Stimulated activated naive B cell treated with anti-CD40 and anti-IgM and Interleukin-4, amounts not matched to agents 10 μg/mL and 1 μg/mL and 100 μg/mL, for 72 hours (primary cell): Measurements from ENCODE around the gene XG.
"Not testable (repeated sequence)": the region's sequence is repeated elsewhere in the genome, so short reads cannot be mapped to it uniquely, and the experiment has no call there.

Experiments
- ATAC-seq, 2 donors: fragments of 150-1000 bp; cut with Tn5 transposase; replicated peaks; 2 replicates each; pipeline ENCODE4 v1.10.0; 2021; ENCODE audit warnings: moderate library complexity in 1 of 2
- DNase-seq: peaks from one replicate; pipeline ENCODE4 v3.0.0; 2021
- H3K27ac Mint-ChIP-seq: one replicate; pipeline ENCODE4 v1.8.0; 2022; ENCODE audit warnings: mild to moderate bottlenecking, mixed read lengths
- H3K27me3 Mint-ChIP-seq, 2 donors: one replicate each; pipeline ENCODE4 v1.8.0; 2022; ENCODE audit warnings: mixed read lengths in 2 of 2
- H3K36me3 Mint-ChIP-seq, 2 donors: one replicate each; pipeline ENCODE4 v1.8.0; 2022; ENCODE audit warnings: mixed read lengths in 2 of 2, mild to moderate bottlenecking in 1 of 2
- H3K4me1 Mint-ChIP-seq, 2 donors: one replicate each; pipeline ENCODE4 v1.8.0; 2022; ENCODE audit warnings: mixed read lengths in 2 of 2, mild to moderate bottlenecking in 1 of 2
- H3K4me3 Mint-ChIP-seq, 2 donors: one replicate each; pipeline ENCODE4 v1.8.0; 2022; ENCODE audit warnings: mild to moderate bottlenecking in 2 of 2, mixed read lengths in 2 of 2, moderate library complexity in 1 of 2
- H3K9me3 Mint-ChIP-seq, 2 donors: one replicate each; pipeline ENCODE4 v1.8.0; 2022; ENCODE audit warnings: mixed read lengths in 2 of 2, mild to moderate bottlenecking in 1 of 2

The XG gene

GRCh38 chrX:2752441-2752840 is 601 bp downstream of the XG start:
- not testable (repeated sequence) for H3K27me3 Mint-ChIP-seq, H3K36me3 Mint-ChIP-seq, ATAC-seq, H3K4me1 Mint-ChIP-seq, H3K27ac Mint-ChIP-seq, DNase-seq, H3K4me3 Mint-ChIP-seq, H3K9me3 Mint-ChIP-seq

DNA sequence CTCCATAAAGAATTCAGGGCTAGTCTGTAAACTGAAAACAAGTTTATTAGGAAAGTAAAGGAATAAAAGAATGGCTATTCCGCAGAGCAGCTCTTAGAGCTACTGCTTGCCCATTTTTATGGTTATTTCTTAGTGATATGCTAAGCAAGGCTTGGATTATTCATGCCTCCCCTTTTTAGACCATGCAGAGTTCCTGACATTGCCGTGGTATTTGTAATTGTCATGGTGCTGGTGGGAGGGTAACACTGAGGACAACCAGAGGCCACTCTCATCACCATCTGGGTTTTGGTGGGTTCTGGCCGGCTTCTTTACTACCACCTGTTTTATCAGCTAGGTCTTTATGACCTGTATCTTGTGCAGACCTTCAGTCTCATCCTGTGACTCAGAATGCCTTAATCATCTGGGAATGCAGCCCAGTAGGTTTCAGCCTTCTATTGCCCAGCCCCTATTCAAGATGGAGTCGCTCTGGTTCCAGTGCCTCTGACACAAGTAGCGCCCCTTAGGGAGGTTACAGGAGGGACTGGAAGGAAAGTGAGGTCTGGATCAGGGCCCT is 3.4 kb downstream of the XG start:
- H3K36me3 Mint-ChIP-seq, H3K4me1 Mint-ChIP-seq, H3K9me3 Mint-ChIP-seq, H3K27me3 Mint-ChIP-seq, H3K4me3 Mint-ChIP-seq, DNase-seq, ATAC-seq, H3K27ac Mint-ChIP-seq: not testable (repeated sequence)

GRCh38 chrX:2756548-2756947 is 4.7 kb downstream of the XG start:
- no peak for ATAC-seq
- peaks cover 3 to 5% of the 10 kb centered on the region in 2 donors for H3K27me3 Mint-ChIP-seq
- no peaks in the 10 kb centered on the region for H3K9me3 Mint-ChIP-seq
- H3K4me1 Mint-ChIP-seq: no peaks in the 10 kb centered on the region
- no peak for DNase-seq
- no peak overlapping the region for H3K4me3 Mint-ChIP-seq
- no peaks in the 10 kb centered on the region for H3K36me3 Mint-ChIP-seq
- H3K27ac Mint-ChIP-seq: no peak overlapping the region

DNA sequence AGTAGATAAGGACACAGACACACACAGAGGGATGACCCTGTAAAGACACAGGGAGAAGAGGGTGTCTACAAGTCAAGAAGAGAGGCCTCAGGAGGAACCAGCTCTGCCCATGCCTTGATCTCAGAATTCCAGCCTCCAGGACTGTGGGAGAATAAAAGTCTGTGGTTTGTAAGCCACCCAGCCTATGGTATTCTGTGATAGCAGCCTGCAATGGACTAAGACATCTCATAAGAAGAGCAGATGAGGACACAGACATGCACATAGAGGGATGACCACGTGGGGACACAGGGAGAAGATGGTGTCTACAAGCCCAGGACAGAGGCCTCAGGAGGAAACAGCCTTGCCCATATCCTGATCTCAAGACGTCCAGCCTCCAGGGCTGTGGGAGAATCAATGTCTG is 9.4 kb downstream of the XG start:
- Mint-ChIP-seq H3K27me3 (peaks cover 3 to 5% of the 10 kb centered on the region in 2 donors), H3K4me1 (no peaks in the 10 kb centered on the region), H3K36me3 (no peaks in the 10 kb centered on the region), H3K4me3 (no peak overlapping the region), H3K27ac (no peak overlapping the region), H3K9me3 (no peaks in the 10 kb centered on the region)
- DNase-seq: no peak
- ATAC-seq: no peak

- not testable (repeated sequence) for H3K27me3 Mint-ChIP-seq, DNase-seq, H3K4me1 Mint-ChIP-seq, ATAC-seq, H3K36me3 Mint-ChIP-seq, H3K27ac Mint-ChIP-seq, H3K4me3 Mint-ChIP-seq, H3K9me3 Mint-ChIP-seq
These were observed 10.8 kb downstream of the XG start for GRCh38 chrX:2762671-2763070.

GRCh38 chrX:2764766-2765548 is 13.1 kb downstream of the XG start:
- H3K9me3 Mint-ChIP-seq, DNase-seq, H3K4me1 Mint-ChIP-seq, H3K27ac Mint-ChIP-seq, H3K36me3 Mint-ChIP-seq, ATAC-seq, H3K4me3 Mint-ChIP-seq: not testable (repeated sequence)
- H3K27me3 Mint-ChIP-seq: peaks cover under 1 to 16% of the 10 kb centered on the region in 2 donors

GRCh38 chrX:2765549-2765830 is 13.7 kb downstream of the XG start:
- no peak overlapping the region for H3K27ac Mint-ChIP-seq
- H3K4me3 Mint-ChIP-seq: no peak overlapping the region
- no peaks in the 10 kb centered on the region for H3K4me1 Mint-ChIP-seq
- peaks cover 0 to 2% of the 10 kb centered on the region in 2 donors for H3K9me3 Mint-ChIP-seq
- no peak for DNase-seq
- no peak for ATAC-seq
- H3K27me3 Mint-ChIP-seq: peaks cover 0 to 20% of the 10 kb centered on the region in 2 donors
- H3K36me3 Mint-ChIP-seq: no peaks in the 10 kb centered on the region

DNA sequence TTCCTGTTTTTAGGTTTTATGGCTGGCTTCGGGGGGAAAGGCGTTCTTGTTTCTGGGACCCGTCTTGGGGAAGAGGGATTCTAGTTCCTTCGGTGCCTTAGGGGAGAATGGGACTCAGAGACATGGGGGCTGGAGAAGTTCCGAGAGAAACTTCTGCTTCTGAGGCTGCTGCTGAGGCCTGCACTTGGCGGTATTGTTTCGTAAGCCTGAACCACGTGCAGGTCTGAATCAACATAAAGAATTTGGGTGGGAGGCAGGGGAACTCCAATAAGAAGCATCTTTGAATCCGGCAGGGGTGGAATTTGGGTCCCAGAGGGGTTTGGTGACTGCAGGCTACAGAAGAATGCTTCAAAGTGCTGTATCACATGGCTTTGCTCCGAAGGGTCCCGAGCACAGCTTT is 15.1 kb downstream of the XG start:
- no peaks in the 10 kb centered on the region for H3K36me3 Mint-ChIP-seq

GRCh38 chrX:2767631-2768455 is 16.0 kb downstream of the XG start:
- peaks cover 0 to 2% of the 10 kb centered on the region in 2 donors for H3K9me3 Mint-ChIP-seq
- H3K27me3 Mint-ChIP-seq: peaks cover 0 to 26% of the 10 kb centered on the region in 2 donors
- DNase-seq (no peak), ATAC-seq (no peak)
- H3K36me3 Mint-ChIP-seq: no peaks in the 10 kb centered on the region
- no peaks in the 10 kb centered on the region for H3K4me1 Mint-ChIP-seq
- H3K27ac Mint-ChIP-seq: no peak overlapping the region
- H3K4me3 Mint-ChIP-seq: no peak overlapping the region

More for the DNA sequence above, 15.1 kb downstream of the XG start:
- H3K4me1 Mint-ChIP-seq: no peaks in the 10 kb centered on the region
- no peak overlapping the region for H3K4me3 Mint-ChIP-seq
- ATAC-seq: no peak
- peaks cover 0 to 2% of the 10 kb centered on the region in 2 donors for H3K9me3 Mint-ChIP-seq
- H3K27me3 Mint-ChIP-seq: peaks cover 0 to 26% of the 10 kb centered on the region in 2 donors
- no peak overlapping the region for H3K27ac Mint-ChIP-seq
- DNase-seq: no peak

GRCh38 chrX:2769615-2770014 is 17.8 kb downstream of the XG start:
- Mint-ChIP-seq H3K9me3 (peaks cover 8 to 9% of the 10 kb centered on the region in 2 donors), H3K27me3 (peaks cover 3 to 34% of the 10 kb centered on the region in 2 donors), H3K36me3 (peaks cover 0 to 7% of the 10 kb centered on the region in 2 donors), H3K4me1 (no peaks in the 10 kb centered on the region), H3K4me3 (no peak overlapping the region), H3K27ac (no peak overlapping the region)
- ATAC-seq (no peak), DNase-seq (no peak)

GRCh38 chrX:2773166-2774055 is 21.6 kb downstream of the XG start:
- not testable (repeated sequence) for ATAC-seq, H3K36me3 Mint-ChIP-seq, H3K4me1 Mint-ChIP-seq, H3K4me3 Mint-ChIP-seq, DNase-seq
- Mint-ChIP-seq H3K27ac (peak overlapping the region; percentile 31), H3K9me3 (peaks cover 10 to 14% of the 10 kb centered on the region in 2 donors), H3K27me3 (peaks cover 19 to 39% of the 10 kb centered on the region in 2 donors)

- H3K4me3 Mint-ChIP-seq: no peak overlapping the region
- peaks cover 0 to 10% of the 10 kb centered on the region in 2 donors for H3K36me3 Mint-ChIP-seq
- no peak for ATAC-seq
- DNase-seq: no peak
- peaks cover 21 to 34% of the 10 kb centered on the region in 2 donors for H3K27me3 Mint-ChIP-seq
- peaks cover 10 to 14% of the 10 kb centered on the region in 2 donors for H3K9me3 Mint-ChIP-seq
- no peaks in the 10 kb centered on the region for H3K4me1 Mint-ChIP-seq
- peak overlapping the region; percentile 31 for H3K27ac Mint-ChIP-seq
These were observed 22.2 kb downstream of the XG start for GRCh38 chrX:2774057-2774456.

- ATAC-seq (no peak), DNase-seq (no peak)
- Mint-ChIP-seq H3K4me3 (no peak overlapping the region), H3K27ac (no peak overlapping the region), H3K9me3 (peaks cover 10 to 12% of the 10 kb centered on the region in 2 donors), H3K27me3 (peaks cover 21 to 29% of the 10 kb centered on the region in 2 donors), H3K4me1 (no peaks in the 10 kb centered on the region), H3K36me3 (peaks cover 0 to 10% of the 10 kb centered on the region in 2 donors)
These were observed 22.9 kb downstream of the XG start for GRCh38 chrX:2774776-2775175.
